ENCODE measurements around the gene HABP4. TPM values are rescaled to one million over a fixed set of nuclear protein-coding genes. Genes with fewer than 3 reads are reported as not detected.

Gene HABP4
- total and polyA plus RNA-seq, 2 of the 4 experiments (the other 2 are of a cell fraction): 5.2 to 10.6 TPM

- Histone ChIP-seq H3K14ac (replicated peaks; ENCODE audit: low read depth, low read length) (no peak overlapping the region), H2AK5ac (ENCODE audit: low read depth, low read length) (no peak overlapping the region), H2BK120ac (ENCODE audit: low read depth, low read length) (no peak overlapping the region), H2AK9ac (replicated peaks; ENCODE audit: low read depth, low read length, poor library complexity) (no peak overlapping the region), H4K20me1 (ENCODE audit: insufficient read depth, low read length) (no peaks in the 10 kb centered on the region), H3K27me3 (ENCODE audit: control insufficient read depth, insufficient read depth, low read length) (no peaks in the 10 kb centered on the region), H3K4me2 (ENCODE audit: low read depth, low read length) (no peak overlapping the region), H2BK20ac (ENCODE audit: low read depth, low read length) (no peak overlapping the region), H3K4me3 (ENCODE audit: insufficient read depth, low read depth, low read length) (no peak overlapping the region), H3K4me1 (ENCODE audit: control insufficient read depth, insufficient read depth, low read length) (peaks cover 8% of the 10 kb centered on the region), H3K18ac (ENCODE audit: low read depth, low read length) (no peak overlapping the region), H2BK15ac (ENCODE audit: low read depth, low read length) (no peak overlapping the region), H4K91ac (ENCODE audit: insufficient read depth, low read depth, low read length) (no peak overlapping the region), H3K27ac (ENCODE audit: insufficient read depth, low read length) (no peak overlapping the region), H3K9me3 (ENCODE audit: control insufficient read depth, insufficient read depth, low read length) (no peaks in the 10 kb centered on the region), H3K9me1 (ENCODE audit: insufficient read depth, low read length) (peaks cover 2% of the 10 kb centered on the region; the same call in 1 of the 2 replicates), H2AFZ (replicated peaks; ENCODE audit: low read length, poor library complexity) (no peak overlapping the region), H4K8ac (ENCODE audit: low read depth in 2 of 2, low read length in 2 of 2) (no peak overlapping the region), H2BK5ac (ENCODE audit: low read depth, low read length, poor library complexity, severe bottlenecking) (no peak overlapping the region), H3K23ac (ENCODE audit: low read depth, low read length) (no peak overlapping the region), H3K4ac (ENCODE audit: low read depth, low read length) (no peak overlapping the region), H4K5ac (ENCODE audit: low read depth, low read length) (no peak overlapping the region), H3K79me1 (ENCODE audit: low read depth in 1 of 2, low read length in 2 of 2) (peaks cover 8 to 49% of the 10 kb centered on the region in 2 experiments; a peak in 3 of 4 replicates), H3K9ac (ENCODE audit: low read depth, low read length) (no peak overlapping the region), H3K36me3 (ENCODE audit: control insufficient read depth, insufficient read depth, low read length) (peaks cover 1% of the 10 kb centered on the region; the same call in 1 of the 2 replicates), H3K56ac (ENCODE audit: extremely low read depth, insufficient read depth, low read length) (no peak overlapping the region)
- WGBS, 2 experiments (ENCODE audit: extremely low coverage in 2 of 2, insufficient read length in 1 of 2): no CpG with 5 or more reads among the region's 5 CpGs
- CTCF ChIA-PET: interaction anchor here (0.7 kb wide), 1 partner anchor 105 kb away, joined by 3 read pairs; no protein-coding TSS in a partner anchor
- no TSS peak for BruUV-seq (replicated peaks)
- ATAC-seq (ENCODE audit: low read depth) (no peak), DNase-seq (peak; percentile 10)
- TF ChIP-seq MAZ (IDR thresholded peaks at IDR 0.05; ENCODE audit: borderline replicate concordance, low read depth, low read length): no peak
- no peak for TF ChIP-seq POLR2A (IDR thresholded peaks at IDR 0.05; ENCODE audit: low read depth, low read length)
- POLR2A ChIA-PET (ENCODE audit: unreplicated experiment): no interaction called here
- intact Hi-C loops (cut with micrococcal nuclease) (loop anchor here (5.0 kb wide), 1 partner anchor 38 kb away; no protein-coding TSS in a partner anchor), in situ Hi-C loops (cut with MboI; ENCODE audit: low sequenced_read_pairs) (no loop called here), dilution Hi-C loops (cut with HindIII; ENCODE audit: low sequenced_read_pairs, unreplicated experiment) (no loop called here)
Measured at GRCh38 chr9:96460470-96460869, 10.5 kb downstream of the HABP4 start.
